GM04503 (cell line): ENCODE data around the gene RABGAP1L.
"Not testable (repeated sequence)": the region's sequence is repeated elsewhere in the genome, so short reads cannot be mapped to it uniquely, and the experiment has no call there.

ENCODE experiments used
- DNase-seq: peaks from one replicate; pipeline ENCODE4 v3.0.0-alpha.2; 2012; ENCODE audit warnings: low read depth

The RABGAP1L gene

DNA sequence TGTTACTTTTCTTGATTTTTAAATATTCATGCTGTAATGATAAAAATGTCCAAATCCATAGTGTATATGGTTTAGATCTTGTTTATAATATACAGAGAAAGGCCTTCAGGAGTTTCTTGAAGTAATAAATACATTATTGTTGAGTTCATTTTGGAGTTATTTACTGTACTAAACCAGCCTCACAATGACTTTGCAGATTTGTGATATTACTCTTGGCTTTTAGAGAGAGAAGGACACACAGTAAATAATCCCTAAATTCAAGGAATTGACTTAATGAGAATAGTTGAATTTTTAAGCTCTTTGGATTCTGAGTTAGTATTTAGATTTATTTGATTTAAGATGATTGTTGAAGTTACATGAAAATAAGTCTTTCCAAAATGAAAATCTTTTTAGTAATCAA is 38.9 kb downstream of the RABGAP1L start:
- DNase-seq: no peak

- DNase-seq: no peak
These were observed 41.4 kb downstream of the RABGAP1L start for GRCh38 chr1:174200746-174201145.

DNA sequence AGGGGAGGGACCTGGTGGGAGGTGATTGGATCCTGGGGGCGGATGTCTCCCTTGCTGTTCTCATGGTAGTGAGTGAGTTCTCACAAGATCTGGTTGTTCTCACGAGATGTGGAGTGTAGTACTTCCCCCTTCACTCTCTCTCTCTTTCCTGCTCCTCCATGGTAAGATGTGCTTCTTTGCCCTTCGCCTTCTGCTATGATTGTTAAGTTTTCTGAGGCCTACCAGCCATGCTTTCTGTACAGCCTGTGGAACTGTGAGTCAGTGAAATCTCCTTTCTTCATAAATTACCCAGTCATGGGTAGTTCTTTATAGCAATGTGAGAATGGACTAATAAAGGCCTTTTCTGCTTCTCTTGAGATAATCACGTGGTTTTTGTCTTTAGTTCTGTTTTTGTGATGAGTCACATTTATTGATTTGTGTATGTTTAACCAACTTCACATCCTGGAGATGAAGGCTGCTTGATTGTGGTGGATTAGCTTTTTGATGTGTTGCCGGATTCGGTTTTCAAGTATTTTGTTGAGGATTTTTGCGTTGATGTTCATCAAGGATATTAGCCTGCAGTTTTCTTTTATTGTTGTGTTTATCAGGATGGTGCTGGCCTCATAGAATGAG is 45.5 kb downstream of the RABGAP1L start:
- DNase-seq: no peak

DNA sequence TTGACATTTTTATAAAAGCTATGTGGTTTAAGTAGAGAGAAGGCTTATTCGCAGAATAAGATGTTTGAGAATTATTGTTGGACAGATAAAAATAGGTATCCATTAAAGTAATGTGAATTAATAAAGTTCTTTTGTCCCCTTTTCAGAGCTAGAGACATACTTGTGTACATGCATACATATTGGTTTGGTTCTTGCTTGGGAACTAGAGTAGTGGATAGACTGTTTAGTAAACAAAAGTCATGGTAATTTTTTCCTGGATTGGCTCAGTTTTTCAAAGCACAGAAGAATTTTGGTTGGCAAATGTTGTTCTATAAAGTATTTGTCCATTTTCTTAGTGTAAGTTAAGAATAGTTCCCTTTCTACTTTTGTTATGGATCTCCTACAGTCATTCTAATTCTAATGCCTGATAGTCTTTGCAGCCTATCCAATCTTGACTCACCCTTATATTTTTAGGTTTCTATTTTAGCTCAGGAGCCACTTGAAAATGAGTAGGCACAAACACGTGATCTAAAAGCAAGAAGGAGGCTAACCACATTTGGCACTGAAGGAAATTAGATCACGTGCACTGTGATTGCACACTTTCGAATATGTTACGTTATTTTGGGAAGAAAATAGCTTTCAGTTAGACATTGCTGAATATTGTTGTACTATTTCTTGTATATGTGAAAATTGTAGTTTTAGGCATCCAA is 47.0 kb downstream of the RABGAP1L start:
- no peak for DNase-seq

- no peak for DNase-seq
These were observed 50.2 kb downstream of the RABGAP1L start for GRCh38 chr1:174209347-174210187.

DNA sequence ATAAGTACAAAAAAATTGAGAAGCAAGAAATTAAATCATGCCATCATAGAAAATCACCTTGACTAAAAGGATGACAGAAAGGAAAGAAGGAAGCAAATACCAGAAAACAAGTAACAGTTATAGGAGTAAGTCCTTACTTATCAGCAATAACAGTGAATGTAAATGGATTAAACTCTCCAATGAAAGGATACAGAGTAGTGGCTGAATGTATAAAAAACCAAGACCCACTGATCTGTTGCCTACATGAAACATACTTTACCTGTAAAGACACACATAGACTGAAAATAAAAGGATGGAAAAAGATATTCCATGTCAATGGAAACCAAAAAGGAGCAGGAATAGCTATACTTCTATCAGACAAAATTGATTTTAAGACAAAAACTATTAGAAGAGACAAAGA is 52.2 kb downstream of the RABGAP1L start:
- no peak for DNase-seq

GRCh38 chr1:174215766-174216165 is 56.4 kb downstream of the RABGAP1L start:
- no peak for DNase-seq

- no peak for DNase-seq
These were observed 57.9 kb downstream of the RABGAP1L start for GRCh38 chr1:174217248-174217647.

DNA sequence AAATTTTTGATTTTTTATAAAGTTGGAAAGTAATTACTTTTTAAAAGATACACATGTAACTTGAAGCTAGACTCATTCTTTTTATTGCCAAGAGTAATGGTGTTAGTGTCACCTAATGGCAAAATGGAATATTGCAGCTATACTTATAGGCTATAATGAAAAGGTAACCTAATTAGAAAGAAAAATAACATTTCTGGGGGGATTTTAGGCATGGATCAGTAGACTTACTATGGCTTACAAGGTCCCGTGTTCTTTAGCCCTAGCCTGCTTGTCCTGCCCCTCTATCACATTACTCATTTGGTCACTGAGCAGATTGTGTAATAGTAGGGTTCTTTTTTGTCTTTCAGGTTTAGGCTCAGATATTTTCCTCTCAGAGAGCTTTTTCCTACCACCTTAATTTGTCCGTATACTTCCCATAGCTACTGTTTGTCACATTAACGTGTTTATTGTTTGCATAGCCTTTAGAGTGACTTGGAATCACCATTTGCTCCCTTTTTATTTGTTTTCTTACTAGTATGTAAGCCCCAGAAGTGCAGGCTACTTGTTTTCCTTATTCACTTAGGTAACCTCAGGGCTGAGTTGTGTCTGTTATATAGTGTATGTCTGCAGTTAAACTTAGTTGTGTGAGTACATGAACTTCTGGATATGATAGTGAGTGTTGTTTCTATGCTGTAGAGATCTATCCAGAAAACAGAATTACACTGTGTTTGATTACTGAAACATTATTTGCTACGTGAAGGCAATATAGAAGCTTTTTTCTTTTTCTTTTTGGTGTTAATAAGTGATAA is 58.7 kb downstream of the RABGAP1L start:
- no peak for DNase-seq

GRCh38 chr1:174218983-174219382 is 59.7 kb downstream of the RABGAP1L start:
- no peak for DNase-seq

GRCh38 chr1:174219606-174220370 is 60.5 kb downstream of the RABGAP1L start:
- no peak for DNase-seq

DNA sequence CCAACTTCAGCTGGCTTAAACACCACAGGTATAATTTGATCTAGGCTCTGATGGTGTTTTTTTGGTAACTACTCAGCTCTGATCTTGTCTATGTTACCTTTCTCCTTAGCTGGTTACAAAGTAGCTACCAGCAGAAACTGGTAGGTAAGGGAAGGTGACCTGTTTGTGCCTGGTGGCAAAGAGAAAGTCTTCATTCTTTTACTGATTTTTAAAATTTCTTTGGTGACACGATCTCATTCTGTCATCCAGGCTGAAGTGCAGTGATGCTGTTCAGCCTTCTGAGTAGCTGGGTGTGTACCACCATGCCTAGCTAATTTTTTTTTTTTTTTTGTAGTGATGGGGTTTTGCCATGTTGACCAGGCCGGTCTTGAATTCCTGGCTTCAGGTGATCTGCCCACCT is 62.4 kb downstream of the RABGAP1L start:
- no peak for DNase-seq

- DNase-seq: peak; percentile 64
These were observed 63.0 kb downstream of the RABGAP1L start for GRCh38 chr1:174222166-174222949.

DNA sequence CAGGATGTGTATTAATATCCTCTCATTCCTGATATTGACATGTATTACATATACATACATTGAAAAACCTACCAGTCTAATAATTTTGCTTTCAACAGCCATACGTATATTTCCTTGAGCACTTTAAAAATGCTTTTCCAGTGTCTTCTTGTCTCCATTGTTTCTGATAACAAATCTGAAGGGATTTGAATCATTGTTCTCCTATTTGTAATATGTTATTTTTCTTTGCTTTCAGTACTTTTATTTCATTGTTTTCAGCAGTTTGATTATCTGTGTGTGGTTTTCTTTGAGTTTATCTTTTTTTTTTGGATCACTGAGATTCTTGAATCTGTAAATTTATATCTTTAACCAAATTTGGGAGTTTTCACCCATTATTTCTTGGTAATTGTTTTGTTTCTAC is 65.3 kb downstream of the RABGAP1L start:
- DNase-seq: no peak

- DNase-seq: no peak
These were observed 66.3 kb downstream of the RABGAP1L start for GRCh38 chr1:174225499-174226204.

GRCh38 chr1:174230399-174230798 is 71.1 kb downstream of the RABGAP1L start:
- DNase-seq: no peak

- no peak for DNase-seq
These were observed 73.4 kb downstream of the RABGAP1L start for GRCh38 chr1:174232761-174233160.

DNA sequence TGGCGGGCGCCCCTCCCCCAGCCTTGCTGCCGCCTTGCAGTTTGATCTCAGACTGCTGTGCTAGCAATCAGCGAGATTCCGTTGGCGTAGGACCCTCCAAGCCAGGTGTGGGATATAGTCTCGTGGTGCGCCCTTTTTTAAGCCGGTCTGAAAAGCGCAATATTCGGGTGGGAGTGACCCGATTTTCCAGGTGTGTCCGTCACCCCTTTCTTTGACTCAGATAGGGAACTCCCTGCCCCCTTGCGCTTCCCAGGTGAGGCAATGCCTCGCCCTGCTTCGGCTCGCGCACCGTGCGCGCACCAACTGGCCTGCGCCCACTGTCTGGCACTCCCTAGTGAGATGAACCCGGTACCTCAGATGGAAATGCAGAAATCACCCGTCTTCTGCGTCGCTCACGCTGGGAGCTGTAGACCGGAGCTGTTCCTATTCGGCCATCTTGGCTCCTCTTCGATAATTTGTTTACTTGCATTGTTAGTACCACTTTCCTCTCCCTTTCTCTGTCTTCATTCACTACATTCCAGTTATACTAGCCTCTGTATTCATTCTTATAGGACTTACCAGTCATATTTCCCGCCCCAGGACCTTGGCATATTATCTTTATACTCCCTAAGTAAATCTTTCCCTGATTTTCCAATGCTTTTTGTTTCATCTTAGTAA is 79.7 kb downstream of the RABGAP1L start:
- DNase-seq: not testable (repeated sequence)

GRCh38 chr1:174239541-174239940 is 80.2 kb downstream of the RABGAP1L start:
- no peak for DNase-seq
